CD4-positive, alpha-beta memory T cell (primary cell): ENCODE measurements around the gene CHMP1A. TPM values are rescaled to one million over a fixed set of nuclear protein-coding genes. Genes with fewer than 3 reads are reported as not detected.

Experiments used
- CTCF ChIA-PET: fragments of 350-600 bp; sonication (Branson Sonifier 250); formaldehyde crosslinking; loops from one replicate; lab custom pipeline; 2021; ENCODE audit warnings: inconsistent platforms; ENCODE audit not compliant: partially characterized antibody; lab: Charles Lee
- POLR2A ChIA-PET: fragments of 350-600 bp; sonication (Branson Sonifier 250); formaldehyde crosslinking; loops from one replicate; lab custom pipeline; 2021; ENCODE audit not compliant: partially characterized antibody; lab: Charles Lee
- DNase-seq, 5 donors: peaks; one replicate each; pipeline versions ENCODE4 v3.0.0 to v3.0.0-alpha.2; 2020 to 2022; ENCODE audit warnings: mixed read lengths in 1 of 5
- H3K27ac ChIP-seq: one replicate; pipeline ENCODE4 v1.7.0; 2013; ENCODE audit warnings: low read depth, low read length
- H3K27me3 ChIP-seq: 2 replicates; pipeline ENCODE4 v1.7.0; 2013; ENCODE audit warnings: mild to moderate bottlenecking, low read length, moderate library complexity; ENCODE audit not compliant: insufficient read depth
- H3K36me3 ChIP-seq: 2 replicates; pipeline ENCODE4 v1.7.0; 2013; ENCODE audit warnings: mild to moderate bottlenecking, low read length, moderate library complexity; ENCODE audit not compliant: insufficient read depth
- H3K4me1 ChIP-seq: 2 replicates; pipeline ENCODE4 v1.7.0; 2013; ENCODE audit warnings: mild to moderate bottlenecking, low read length, moderate library complexity; ENCODE audit not compliant: insufficient read depth
- H3K4me3 ChIP-seq, 2 donors: one replicate each; pipeline ENCODE4 v1.7.0; 2013; ENCODE audit warnings: low read length in 2 of 2, mild to moderate bottlenecking in 1 of 2
- H3K9me3 ChIP-seq, 2 donors: one replicate each; pipeline ENCODE4 v1.7.0; 2013; ENCODE audit warnings: low read length in 2 of 2, control low read depth in 1 of 2; ENCODE audit not compliant: control insufficient read depth in 1 of 2
- H3K27ac Mint-ChIP-seq, 7 donors: one replicate each; pipeline ENCODE4 v1.8.0; 2020 to 2021; ENCODE audit warnings: mixed read lengths in 7 of 7, mild to moderate bottlenecking in 6 of 7, inconsistent platforms in 3 of 7, moderate library complexity in 3 of 7
- H3K27me3 Mint-ChIP-seq, 2 donors: one replicate each; pipeline ENCODE4 v1.8.0; 2020 to 2021; ENCODE audit warnings: mixed read lengths in 2 of 2
- H3K36me3 Mint-ChIP-seq, 2 donors: one replicate each; pipeline ENCODE4 v1.8.0; 2020 to 2021; ENCODE audit warnings: mixed read lengths in 2 of 2, inconsistent platforms in 1 of 2, mild to moderate bottlenecking in 1 of 2
- H3K4me1 Mint-ChIP-seq, 4 donors: one replicate each; pipeline ENCODE4 v1.8.0; 2020 to 2021; ENCODE audit warnings: mixed read lengths in 4 of 4, mild to moderate bottlenecking in 1 of 4
- H3K4me3 Mint-ChIP-seq, 8 donors: one replicate each; pipeline ENCODE4 v1.8.0; 2020 to 2021; ENCODE audit warnings: mixed read lengths in 8 of 8, mild to moderate bottlenecking in 7 of 8, moderate library complexity in 6 of 8, inconsistent platforms in 3 of 8
- H3K9me3 Mint-ChIP-seq, 8 donors: one replicate each; pipeline ENCODE4 v1.8.0; 2020 to 2021; ENCODE audit warnings: mixed read lengths in 8 of 8, mild to moderate bottlenecking in 5 of 8, inconsistent platforms in 3 of 8, moderate library complexity in 1 of 8
- intact Hi-C: fragments of 100-400 bp; cut with micrococcal nuclease; formaldehyde crosslinking; loops from one replicate; pipeline ENCODE4 v1.15.1; 2023
- polyA plus RNA-seq, 2 donors: library from polyadenylated mRNA; unstranded; fragments of 300-500 nt; fragmentation: Illumina TruSeq; gene quantifications; one replicate each; pipeline ENCODE4 v1.2.3, GENCODE V29; 2021
- total RNA-seq, 2 experiments: library from RNA; stranded (reverse); gene quantifications; one replicate each; pipeline ENCODE4 v1.2.3, GENCODE V29; 2021

Gene CHMP1A
- total and polyA plus RNA-seq, 4 experiments from 2014 or later = 66.5 to 88.9 (median 80.6) TPM

GRCh38 chr16:89624777-89625761 is 32.4 kb downstream of the CHMP1A start:
- intact Hi-C loops = no loop called here
- Mint-ChIP-seq H3K27ac (peak overlapping the region in 1 of 7 donors; percentile 57), H3K4me1 (no peaks in the 10 kb centered on the region), H3K36me3 (no peaks in the 10 kb centered on the region), H3K27me3 (peaks cover 6 to 11% of the 10 kb centered on the region in 2 donors), H3K9me3 (no peaks in the 10 kb centered on the region), H3K4me3 (no peak overlapping the region)
- no peak for DNase-seq
- no peaks in the 10 kb centered on the region for H3K4me1 ChIP-seq
- no peak overlapping the region for H3K27ac ChIP-seq
- no peaks in the 10 kb centered on the region for H3K9me3 ChIP-seq
- no peaks in the 10 kb centered on the region for H3K36me3 ChIP-seq
- CTCF ChIA-PET = no interaction called here
- no peaks in the 10 kb centered on the region for H3K27me3 ChIP-seq
- H3K4me3 ChIP-seq = no peak overlapping the region
- POLR2A ChIA-PET = no interaction called here

- Histone ChIP-seq H3K9me3 (no peaks in the 10 kb centered on the region), H3K27ac (no peak overlapping the region), H3K36me3 (no peaks in the 10 kb centered on the region), H3K27me3 (no peaks in the 10 kb centered on the region), H3K4me1 (no peaks in the 10 kb centered on the region), H3K4me3 (no peak overlapping the region)
- intact Hi-C loops = no loop called here
- Mint-ChIP-seq H3K27ac (peak overlapping the region in 1 of 7 donors; percentile 82), H3K4me1 (no peaks in the 10 kb centered on the region), H3K9me3 (no peaks in the 10 kb centered on the region), H3K36me3 (no peaks in the 10 kb centered on the region), H3K27me3 (peaks cover 6 to 11% of the 10 kb centered on the region in 2 donors), H3K4me3 (peak overlapping the region in 1 of 8 donors; percentile 25)
- POLR2A ChIA-PET = no interaction called here
- CTCF ChIA-PET = no interaction called here
- no peak for DNase-seq
Observed at GRCh38 chr16:89623511-89624261, 33.8 kb downstream of the CHMP1A start.

- no peaks in the 10 kb centered on the region for H3K27me3 ChIP-seq
- peaks cover 6% of the 10 kb centered on the region for H3K4me1 ChIP-seq
- Mint-ChIP-seq H3K9me3 (peaks cover 0 to 2% (median 0%) of the 10 kb centered on the region in 8 donors), H3K27ac (no peak overlapping the region), H3K36me3 (no peaks in the 10 kb centered on the region), H3K27me3 (peaks cover 6 to 11% of the 10 kb centered on the region in 2 donors), H3K4me1 (peaks cover 4 to 5% (median 4%) of the 10 kb centered on the region in 4 donors), H3K4me3 (no peak overlapping the region)
- ChIA-PET CTCF (no interaction called here), POLR2A (no interaction called here)
- DNase-seq = no peak
- H3K4me3 ChIP-seq = no peak overlapping the region
- H3K27ac ChIP-seq = no peak overlapping the region
- intact Hi-C loops = no loop called here
- no peaks in the 10 kb centered on the region for H3K36me3 ChIP-seq
- H3K9me3 ChIP-seq = no peaks in the 10 kb centered on the region
Observed at GRCh38 chr16:89621698-89622409, 35.7 kb downstream of the CHMP1A start.

GRCh38 chr16:89621136-89621697 is 36.3 kb downstream of the CHMP1A start:
- no peak for DNase-seq
- no peaks in the 10 kb centered on the region for H3K9me3 ChIP-seq
- H3K36me3 Mint-ChIP-seq = no peaks in the 10 kb centered on the region
- peaks cover 6 to 11% of the 10 kb centered on the region in 2 donors for H3K27me3 Mint-ChIP-seq
- H3K4me1 Mint-ChIP-seq = peaks cover 7 to 11% (median 9%) of the 10 kb centered on the region in 4 donors
- peaks cover 0 to 7% (median 1%) of the 10 kb centered on the region in 8 donors for H3K9me3 Mint-ChIP-seq
- POLR2A ChIA-PET = no interaction called here
- no peaks in the 10 kb centered on the region for H3K27me3 ChIP-seq
- intact Hi-C loops = no loop called here
- no peak overlapping the region for H3K27ac Mint-ChIP-seq
- peaks cover 7% of the 10 kb centered on the region for H3K4me1 ChIP-seq
- H3K4me3 ChIP-seq = no peak overlapping the region
- no peak overlapping the region for H3K4me3 Mint-ChIP-seq
- CTCF ChIA-PET = no interaction called here
- H3K36me3 ChIP-seq = no peaks in the 10 kb centered on the region
- H3K27ac ChIP-seq = no peak overlapping the region

- Mint-ChIP-seq H3K9me3 (peaks cover 0 to 7% (median 2%) of the 10 kb centered on the region in 8 donors), H3K4me3 (no peak overlapping the region), H3K4me1 (peaks cover 7 to 14% (median 9%) of the 10 kb centered on the region in 4 donors), H3K36me3 (no peaks in the 10 kb centered on the region), H3K27me3 (peaks cover 6 to 10% of the 10 kb centered on the region in 2 donors), H3K27ac (no peak overlapping the region)
- ChIA-PET POLR2A (interaction anchor here (0.8 kb wide), 1 partner anchor 19 kb away, joined by 5 read pairs; no protein-coding TSS in a partner anchor), CTCF (no interaction called here)
- no peaks in the 10 kb centered on the region for H3K27me3 ChIP-seq
- H3K4me1 ChIP-seq = peaks cover 7% of the 10 kb centered on the region
- H3K9me3 ChIP-seq = no peaks in the 10 kb centered on the region
- intact Hi-C loops = no loop called here
- DNase-seq = no peak
- H3K4me3 ChIP-seq = no peak overlapping the region
- H3K27ac ChIP-seq = no peak overlapping the region
- H3K36me3 ChIP-seq = no peaks in the 10 kb centered on the region
Observed at GRCh38 chr16:89620406-89620841, 37.1 kb downstream of the CHMP1A start.

GRCh38 chr16:89619840-89620239 is 37.7 kb downstream of the CHMP1A start:
- POLR2A ChIA-PET = no interaction called here
- intact Hi-C loops = no loop called here
- H3K27ac Mint-ChIP-seq = no peak overlapping the region
- peaks cover 7 to 14% (median 9%) of the 10 kb centered on the region in 4 donors for H3K4me1 Mint-ChIP-seq
- Histone ChIP-seq H3K4me1 (peaks cover 7% of the 10 kb centered on the region), H3K27me3 (no peaks in the 10 kb centered on the region), H3K36me3 (no peaks in the 10 kb centered on the region), H3K4me3 (no peak overlapping the region), H3K27ac (no peak overlapping the region), H3K9me3 (no peaks in the 10 kb centered on the region)
- no peak for DNase-seq
- H3K4me3 Mint-ChIP-seq = no peak overlapping the region
- CTCF ChIA-PET = no interaction called here
- no peaks in the 10 kb centered on the region for H3K36me3 Mint-ChIP-seq
- H3K9me3 Mint-ChIP-seq = peaks cover 0 to 7% (median 2%) of the 10 kb centered on the region in 8 donors
- H3K27me3 Mint-ChIP-seq = peaks cover 6 to 8% of the 10 kb centered on the region in 2 donors
